GM19193 (cell line): Measurements from ENCODE around the gene EMILIN2.

Experiments
- POLR2A ChIP-seq: IDR thresholded peaks from 4 replicates; pipeline ENCODE4 v1.6.1; 2011; ENCODE audit not compliant: insufficient read depth, insufficient read length; ENCODE audit errors: extremely low read depth

EMILIN2 gene

DNA sequence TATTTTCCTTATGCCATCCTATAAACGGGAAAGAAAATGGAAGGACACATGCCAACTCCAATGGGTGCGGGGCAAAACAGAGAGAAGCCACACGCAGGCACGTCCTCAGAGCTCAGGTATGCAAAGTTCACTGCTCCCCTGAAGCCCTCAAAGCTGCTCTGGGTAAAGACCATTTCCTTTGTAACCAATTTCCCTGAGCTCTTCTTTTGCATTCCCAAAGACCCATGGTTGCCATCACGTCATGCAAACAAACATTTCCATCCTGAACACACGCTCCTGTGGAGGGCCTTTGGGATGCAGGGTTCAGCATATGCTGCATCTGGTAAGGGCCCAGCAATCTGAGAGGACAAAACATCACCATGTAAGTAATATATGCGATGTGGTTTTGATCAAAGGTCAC is 69.4 kb downstream of the EMILIN2 start:
- TF ChIP-seq POLR2A = no peak

- no peak for TF ChIP-seq POLR2A
Observed at GRCh38 chr18:2917259-2918047, 70.6 kb downstream of the EMILIN2 start.

GRCh38 chr18:2918761-2919550 is 72.2 kb downstream of the EMILIN2 start:
- no peak for TF ChIP-seq POLR2A

DNA sequence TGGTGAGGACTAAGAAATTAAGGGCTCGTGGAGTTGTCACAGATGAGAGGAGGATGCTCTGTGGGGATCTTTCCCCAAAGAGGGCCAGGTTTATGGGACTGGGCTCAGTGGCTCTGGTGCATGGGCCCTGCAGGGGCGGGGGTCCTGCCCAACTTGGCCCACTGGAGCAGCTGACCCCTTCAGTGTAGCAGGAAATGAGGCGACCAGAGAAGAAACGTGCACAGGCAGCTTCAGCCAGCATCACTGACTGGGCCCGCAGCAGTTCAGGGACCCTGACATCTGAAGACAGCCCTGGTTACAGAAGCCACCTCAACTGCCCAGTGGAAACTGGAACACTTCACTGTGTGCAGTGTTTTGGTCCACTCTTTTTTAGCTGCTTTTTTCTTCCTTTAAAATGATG is 72.8 kb downstream of the EMILIN2 start:
- no peak for TF ChIP-seq POLR2A

GRCh38 chr18:2920027-2920426 is 73.2 kb downstream of the EMILIN2 start:
- TF ChIP-seq POLR2A = no peak

DNA sequence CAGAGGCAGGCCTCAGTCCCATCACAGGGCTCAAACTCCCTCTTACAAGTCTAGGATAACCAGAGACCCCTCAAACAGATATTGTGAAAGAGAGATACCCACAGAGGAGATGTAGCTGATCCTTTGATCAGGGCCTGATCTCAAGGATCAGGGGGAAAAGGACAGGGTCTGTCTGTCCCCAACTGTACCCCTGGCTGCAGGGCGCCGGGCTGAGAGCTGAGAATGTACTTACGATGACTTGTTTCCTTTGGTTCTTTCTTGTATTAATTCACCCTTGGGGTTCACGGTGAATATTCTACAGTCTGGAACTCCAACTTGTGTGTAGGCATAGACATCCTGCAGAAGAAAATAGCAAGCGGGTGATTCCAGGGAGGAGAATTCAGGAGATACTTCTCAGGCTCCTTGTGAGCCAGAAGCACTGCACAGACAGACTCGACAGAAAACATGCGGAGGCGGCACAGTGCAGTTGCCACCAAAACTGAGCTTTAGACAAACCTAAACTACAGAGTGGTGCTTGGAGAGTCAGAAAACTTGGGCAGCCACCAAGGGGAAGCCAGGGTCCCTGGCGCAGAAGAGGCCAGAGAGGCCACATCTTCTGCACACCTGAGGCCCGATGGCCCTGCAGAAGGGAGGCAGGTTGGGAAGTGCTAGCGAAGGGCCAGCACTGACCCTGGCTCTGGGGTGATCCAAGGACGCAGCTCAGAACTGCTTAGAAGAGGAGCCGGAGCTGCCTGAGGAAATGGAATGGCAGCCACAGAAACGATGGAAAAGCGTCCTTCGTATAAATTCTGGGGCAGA is 73.9 kb downstream of the EMILIN2 start:
- TF ChIP-seq POLR2A = no peak

GRCh38 chr18:2921778-2922177 is 75.0 kb downstream of the EMILIN2 start:
- TF ChIP-seq POLR2A = no peak

- no peak for TF ChIP-seq POLR2A
Observed at GRCh38 chr18:2923464-2923863, 76.7 kb downstream of the EMILIN2 start.

GRCh38 chr18:2924920-2925319 is 78.1 kb downstream of the EMILIN2 start:
- no peak for TF ChIP-seq POLR2A

DNA sequence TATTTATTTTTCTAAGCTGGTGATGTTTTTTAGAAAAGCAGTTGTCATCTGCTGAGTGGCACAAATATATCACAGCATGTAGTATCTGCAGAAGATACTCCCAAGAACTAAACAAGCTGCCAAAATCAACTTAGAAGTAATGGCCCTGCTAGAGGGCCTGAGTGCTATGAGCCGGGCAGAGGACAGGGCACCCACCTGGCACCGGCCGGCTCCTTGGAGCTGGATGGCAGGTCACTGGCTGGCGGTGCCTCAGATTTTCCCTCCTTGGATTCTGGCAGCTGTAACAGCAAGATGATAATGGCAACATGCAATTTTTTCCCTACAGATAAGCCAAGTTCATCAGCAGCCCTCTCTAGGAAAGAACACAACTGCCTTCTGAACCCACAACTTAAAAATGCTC is 79.7 kb downstream of the EMILIN2 start:
- no peak for TF ChIP-seq POLR2A

GRCh38 chr18:2927745-2928144 is 80.9 kb downstream of the EMILIN2 start:
- TF ChIP-seq POLR2A = no peak

DNA sequence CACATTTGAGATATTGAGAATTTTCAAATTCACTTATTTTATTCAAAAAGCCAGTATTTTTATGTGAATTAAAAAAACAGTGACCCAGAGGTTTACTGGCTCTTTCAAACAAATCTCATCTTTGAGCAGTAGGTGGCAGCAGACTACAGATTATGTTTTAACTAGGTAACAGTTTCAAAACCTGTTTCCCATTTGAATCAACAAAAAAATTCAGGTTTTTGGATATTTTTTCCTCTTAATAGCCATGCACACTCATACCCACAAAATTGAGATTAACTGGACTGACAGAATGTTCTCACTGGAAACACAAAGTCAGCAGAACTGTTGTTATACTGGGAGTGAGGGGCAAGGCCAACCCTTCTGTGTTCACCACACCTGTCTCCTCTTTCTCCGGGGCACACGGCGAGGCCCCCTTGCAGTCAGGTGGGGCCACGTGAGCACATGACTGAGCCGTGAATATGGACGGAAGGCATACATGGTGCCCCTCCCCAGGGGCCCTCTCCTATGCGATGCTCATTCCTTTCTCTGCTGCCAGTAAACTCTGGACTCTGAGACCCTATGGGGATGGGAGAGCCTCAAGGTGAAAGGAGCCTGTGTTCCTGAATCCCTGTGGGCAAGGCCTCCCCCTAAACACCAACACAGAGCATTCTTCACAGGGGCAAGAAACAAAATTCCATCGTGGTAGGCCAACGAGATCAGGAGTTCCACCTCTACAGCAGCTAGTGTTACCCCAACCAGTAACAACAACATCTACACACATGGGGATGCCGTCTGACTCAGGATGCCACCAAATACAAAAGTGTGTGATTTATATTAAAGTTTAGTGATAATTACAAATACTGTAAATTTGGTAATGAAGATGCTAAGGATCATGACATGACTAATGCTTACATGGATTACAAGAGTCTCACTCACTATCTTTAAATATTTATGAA is 85.7 kb downstream of the EMILIN2 start:
- TF ChIP-seq POLR2A = no peak

GRCh38 chr18:2933995-2934394 is 87.2 kb downstream of the EMILIN2 start:
- TF ChIP-seq POLR2A = no peak
